BLaER1 (cell line): ENCODE measurements around the gene COL28A1.

Experiments
- H3K27ac ChIP-seq: shearing (Covaris generic); formaldehyde crosslinking; 2 replicates; pipeline ENCODE4 v1.8.1; 2022
- H3K27me3 ChIP-seq: shearing (Covaris generic); formaldehyde crosslinking; 2 replicates; pipeline ENCODE4 v1.8.1; 2022
- H3K36me3 ChIP-seq: shearing (Covaris generic); formaldehyde crosslinking; 2 replicates; pipeline ENCODE4 v1.8.1; 2022
- H3K4me1 ChIP-seq: shearing (Covaris generic); formaldehyde crosslinking; 2 replicates; pipeline ENCODE4 v1.8.1; 2022
- H3K4me2 ChIP-seq: shearing (Covaris generic); formaldehyde crosslinking; 2 replicates; pipeline ENCODE4 v1.8.1; 2022
- H3K4me3 ChIP-seq: shearing (Covaris generic); formaldehyde crosslinking; 2 replicates; pipeline ENCODE4 v1.8.1; 2022
- H3K9ac ChIP-seq: shearing (Covaris generic); formaldehyde crosslinking; 2 replicates; pipeline ENCODE4 v1.8.1; 2022
- H3K9me3 ChIP-seq: shearing (Covaris generic); formaldehyde crosslinking; 2 replicates; pipeline ENCODE4 v1.8.1; 2022
- H4K20me1 ChIP-seq: shearing (Covaris generic); formaldehyde crosslinking; 2 replicates; pipeline ENCODE4 v1.8.1; 2022
- Cebpa-rat ChIP-seq: shearing (Covaris generic); IDR thresholded peaks from 2 replicates; pipeline ENCODE4 v1.8.1; 2022

The COL28A1 gene

GRCh38 chr7:7535691-7536090 lies at the start of gene COL28A1:
Gene COL28A1, minus strand, starts transcription at chr7:7535873. Its CDS starts 2,998 bp downstream, at chr7:7532875.
- H3K4me3 ChIP-seq = no peak within 1 kb of the TSS
- H3K4me2 ChIP-seq = no peak within 1 kb of the TSS
- no peaks in the 10 kb centered on the region for H3K4me1 ChIP-seq
- no peaks in the 10 kb centered on the region for H3K36me3 ChIP-seq
- no peaks in the 10 kb centered on the region for H3K27me3 ChIP-seq
- no peaks in the 10 kb centered on the region for H4K20me1 ChIP-seq
- no peaks in the 10 kb centered on the region for H3K9me3 ChIP-seq
- no peak within 1 kb of the TSS for H3K27ac ChIP-seq
- no peak within 1 kb of the TSS for H3K9ac ChIP-seq
- no peak for TF ChIP-seq Cebpa-rat

DNA sequence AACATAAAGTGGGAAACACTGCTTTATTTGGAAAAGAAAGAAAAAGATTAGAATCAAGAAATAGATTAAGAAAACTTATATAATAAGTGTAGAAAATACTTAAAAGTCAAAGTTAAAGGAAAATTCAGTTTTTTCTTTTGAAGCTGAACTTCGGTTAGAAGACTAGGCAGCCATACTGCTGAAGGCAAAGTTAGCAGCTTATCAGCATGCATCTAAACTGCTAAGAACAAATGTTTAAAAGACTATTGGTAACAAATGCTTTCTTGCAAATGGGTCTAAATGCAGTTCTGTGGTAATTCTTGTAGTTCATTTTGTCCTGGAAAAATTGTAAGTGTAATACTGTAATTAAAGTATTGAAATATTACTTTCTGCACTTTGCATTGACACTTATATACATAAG lies 49.0 kb upstream of the COL28A1 start:
- no peaks in the 10 kb centered on the region for H3K9me3 ChIP-seq
- H4K20me1 ChIP-seq = no peaks in the 10 kb centered on the region
- H3K27me3 ChIP-seq = no peaks in the 10 kb centered on the region
- H3K27ac ChIP-seq = no peak overlapping the region
- no peaks in the 10 kb centered on the region for H3K4me1 ChIP-seq
- H3K4me2 ChIP-seq = no peak overlapping the region
- no peak overlapping the region for H3K4me3 ChIP-seq
- H3K9ac ChIP-seq = no peak overlapping the region
- TF ChIP-seq Cebpa-rat = no peak
- peaks cover 14% of the 10 kb centered on the region for H3K36me3 ChIP-seq

- Histone ChIP-seq H3K9ac (no peak overlapping the region), H3K9me3 (no peaks in the 10 kb centered on the region), H3K4me1 (no peaks in the 10 kb centered on the region), H4K20me1 (no peaks in the 10 kb centered on the region), H3K4me2 (no peak overlapping the region), H3K4me3 (no peak overlapping the region), H3K27ac (no peak overlapping the region), H3K27me3 (no peaks in the 10 kb centered on the region), H3K36me3 (peaks cover 19% of the 10 kb centered on the region)
- no peak for TF ChIP-seq Cebpa-rat
These were observed 48.1 kb upstream of the COL28A1 start for GRCh38 chr7:7583731-7584130.

DNA sequence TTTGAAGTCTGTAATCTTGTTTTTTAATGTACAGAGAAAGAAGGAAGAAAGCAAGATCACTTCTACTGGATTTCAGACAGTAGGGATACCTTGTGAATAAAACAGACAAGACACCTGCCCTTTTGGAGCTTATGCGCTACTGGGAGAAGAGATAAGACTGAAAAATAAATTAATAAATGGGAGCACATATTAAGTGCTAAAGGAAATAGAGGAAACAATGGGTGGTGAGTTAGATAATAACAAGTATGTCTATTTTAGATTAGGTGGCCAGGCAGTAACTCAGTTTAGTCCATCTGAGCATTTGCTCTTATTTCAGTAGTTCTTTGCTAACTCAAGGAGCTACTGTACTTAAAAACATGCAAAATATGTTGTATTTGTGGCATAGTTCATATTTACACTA lies 46.9 kb upstream of the COL28A1 start:
- Histone ChIP-seq H3K27ac (no peak overlapping the region), H3K9ac (no peak overlapping the region), H3K27me3 (no peaks in the 10 kb centered on the region), H3K36me3 (peaks cover 22% of the 10 kb centered on the region), H3K4me3 (no peak overlapping the region), H3K4me1 (peaks cover 7% of the 10 kb centered on the region), H3K4me2 (no peak overlapping the region), H3K9me3 (no peaks in the 10 kb centered on the region), H4K20me1 (no peaks in the 10 kb centered on the region)
- TF ChIP-seq Cebpa-rat = no peak

- no peak for TF ChIP-seq Cebpa-rat
- no peak overlapping the region for H3K27ac ChIP-seq
These were observed 46.0 kb upstream of the COL28A1 start for GRCh38 chr7:7581531-7582179.

DNA sequence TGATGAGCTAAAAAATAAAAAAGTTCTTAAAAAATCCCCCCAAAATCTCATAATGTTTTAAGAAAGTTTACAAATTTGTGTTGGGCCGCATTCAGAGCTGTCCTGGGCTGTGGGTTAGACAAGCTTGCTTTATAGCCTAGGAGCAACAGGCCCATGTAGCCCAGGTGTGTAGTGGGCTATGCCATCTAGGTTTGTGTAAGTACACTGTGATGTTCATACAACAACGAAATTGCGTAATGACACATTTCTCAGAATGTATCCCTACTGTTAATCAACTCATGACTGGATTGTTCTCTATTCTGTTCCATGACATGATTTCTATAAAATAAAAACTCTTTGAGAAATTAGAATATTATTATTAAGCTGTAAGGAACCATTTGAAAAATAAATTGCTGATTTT lies 44.0 kb upstream of the COL28A1 start:
- Histone ChIP-seq H3K27ac (no peak overlapping the region), H3K9me3 (no peaks in the 10 kb centered on the region), H3K4me1 (peaks cover 13% of the 10 kb centered on the region), H3K9ac (no peak overlapping the region), H3K4me2 (no peak overlapping the region), H3K27me3 (no peaks in the 10 kb centered on the region), H4K20me1 (no peaks in the 10 kb centered on the region), H3K36me3 (peaks cover 22% of the 10 kb centered on the region), H3K4me3 (no peak overlapping the region)
- TF ChIP-seq Cebpa-rat = no peak

More at GRCh38 chr7:7581531-7582179, 46.0 kb upstream of the COL28A1 start:
- no peak overlapping the region for H3K4me2 ChIP-seq
- H3K9ac ChIP-seq = no peak overlapping the region
- H3K4me1 ChIP-seq = peaks cover 13% of the 10 kb centered on the region
- no peaks in the 10 kb centered on the region for H3K27me3 ChIP-seq
- H3K9me3 ChIP-seq = no peaks in the 10 kb centered on the region
- peaks cover 22% of the 10 kb centered on the region for H3K36me3 ChIP-seq
- no peaks in the 10 kb centered on the region for H4K20me1 ChIP-seq
- H3K4me3 ChIP-seq = no peak overlapping the region

GRCh38 chr7:7577888-7578287 lies 42.2 kb upstream of the COL28A1 start:
- no peak overlapping the region for H3K9ac ChIP-seq
- H3K4me1 ChIP-seq = peaks cover 13% of the 10 kb centered on the region
- H4K20me1 ChIP-seq = no peaks in the 10 kb centered on the region
- H3K9me3 ChIP-seq = peaks cover 8% of the 10 kb centered on the region
- no peak overlapping the region for H3K4me3 ChIP-seq
- H3K4me2 ChIP-seq = peak overlapping the region; percentile 56
- TF ChIP-seq Cebpa-rat = no peak
- H3K27me3 ChIP-seq = no peaks in the 10 kb centered on the region
- no peak overlapping the region for H3K27ac ChIP-seq
- peaks cover 34% of the 10 kb centered on the region for H3K36me3 ChIP-seq

GRCh38 chr7:7576344-7576743 lies 40.7 kb upstream of the COL28A1 start:
- peaks cover 19% of the 10 kb centered on the region for H3K9me3 ChIP-seq
- H3K36me3 ChIP-seq = peaks cover 40% of the 10 kb centered on the region
- no peaks in the 10 kb centered on the region for H3K27me3 ChIP-seq
- H4K20me1 ChIP-seq = no peaks in the 10 kb centered on the region
- H3K9ac ChIP-seq = no peak overlapping the region
- no peak overlapping the region for H3K4me2 ChIP-seq
- TF ChIP-seq Cebpa-rat = no peak
- H3K4me1 ChIP-seq = peaks cover 13% of the 10 kb centered on the region
- H3K4me3 ChIP-seq = no peak overlapping the region
- H3K27ac ChIP-seq = no peak overlapping the region

DNA sequence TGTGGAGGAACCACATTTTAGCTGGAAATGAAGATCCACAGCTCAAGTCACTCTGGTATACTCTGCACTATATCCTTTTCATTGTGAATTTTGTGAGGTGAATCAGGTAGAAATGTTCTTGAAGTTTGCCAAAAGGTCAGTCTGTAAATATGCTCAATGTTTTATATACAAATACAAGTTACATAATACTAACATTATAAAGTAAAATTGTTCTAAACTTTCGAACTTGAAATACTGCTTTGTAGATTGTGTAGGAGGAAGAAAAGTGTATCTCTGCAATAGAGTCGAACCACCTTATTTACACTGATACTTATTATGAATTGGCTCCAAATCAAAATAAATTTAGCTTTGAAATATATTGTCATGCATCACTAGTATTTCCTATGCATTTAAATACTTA lies 38.0 kb upstream of the COL28A1 start:
- H4K20me1 ChIP-seq = no peaks in the 10 kb centered on the region
- H3K27ac ChIP-seq = no peak overlapping the region
- TF ChIP-seq Cebpa-rat = no peak
- peaks cover 48% of the 10 kb centered on the region for H3K36me3 ChIP-seq
- no peak overlapping the region for H3K4me2 ChIP-seq
- no peaks in the 10 kb centered on the region for H3K27me3 ChIP-seq
- H3K9ac ChIP-seq = no peak overlapping the region
- H3K9me3 ChIP-seq = peaks cover 33% of the 10 kb centered on the region
- H3K4me1 ChIP-seq = peaks cover 25% of the 10 kb centered on the region
- H3K4me3 ChIP-seq = no peak overlapping the region

DNA sequence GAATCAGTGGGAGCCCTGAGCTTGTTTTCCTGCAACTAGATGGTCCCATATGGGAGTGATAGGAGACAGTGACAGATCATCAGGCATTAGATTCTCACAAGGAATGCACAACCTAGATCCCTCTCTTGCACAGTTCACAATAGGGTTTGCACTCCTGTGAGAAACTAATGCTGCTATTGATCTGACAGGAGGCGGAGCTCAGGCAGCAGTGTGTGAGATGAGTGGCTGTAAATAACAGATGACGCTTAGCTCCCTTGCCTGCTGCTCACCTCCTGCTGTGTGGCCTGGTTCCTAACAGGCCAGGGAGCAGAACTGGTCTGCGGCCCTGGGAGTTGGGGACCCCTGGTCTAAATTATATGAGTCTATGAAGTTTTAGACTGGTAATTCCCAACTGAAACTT lies 34.9 kb upstream of the COL28A1 start:
- H3K9ac ChIP-seq = no peak overlapping the region
- peaks cover 46% of the 10 kb centered on the region for H3K36me3 ChIP-seq
- no peaks in the 10 kb centered on the region for H4K20me1 ChIP-seq
- H3K9me3 ChIP-seq = peaks cover 33% of the 10 kb centered on the region
- no peak for TF ChIP-seq Cebpa-rat
- H3K4me2 ChIP-seq = no peak overlapping the region
- no peak overlapping the region for H3K4me3 ChIP-seq
- H3K27me3 ChIP-seq = no peaks in the 10 kb centered on the region
- no peak overlapping the region for H3K27ac ChIP-seq
- peaks cover 30% of the 10 kb centered on the region for H3K4me1 ChIP-seq

DNA sequence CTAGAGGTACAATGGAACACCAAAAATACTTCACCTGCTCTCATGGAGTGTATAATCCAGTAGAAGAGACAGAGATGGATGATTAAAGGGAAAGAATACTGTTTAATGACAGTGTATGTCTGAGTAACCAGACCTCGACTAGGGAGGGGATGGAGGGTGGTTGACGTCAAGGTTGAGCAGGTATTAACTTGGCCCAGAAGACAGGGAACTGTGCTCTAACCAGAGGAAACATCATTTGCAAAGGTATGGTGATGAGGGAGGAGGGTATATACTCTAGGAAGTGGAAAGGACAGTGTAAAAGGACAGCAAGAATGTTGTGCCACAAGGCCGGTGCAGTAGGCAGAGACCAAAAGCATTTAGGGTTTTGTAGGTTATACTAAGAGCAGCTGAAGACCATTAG lies 33.9 kb upstream of the COL28A1 start:
- H3K9me3 ChIP-seq = peaks cover 33% of the 10 kb centered on the region
- peak overlapping the region; percentile 91 for H3K4me2 ChIP-seq
- H3K36me3 ChIP-seq = peaks cover 46% of the 10 kb centered on the region
- H3K4me1 ChIP-seq = peaks cover 30% of the 10 kb centered on the region
- no peak for TF ChIP-seq Cebpa-rat
- no peaks in the 10 kb centered on the region for H3K27me3 ChIP-seq
- no peaks in the 10 kb centered on the region for H4K20me1 ChIP-seq
- no peak overlapping the region for H3K9ac ChIP-seq
- peak overlapping the region; percentile 15; the same call in 1 of the 2 replicates for H3K27ac ChIP-seq
- no peak overlapping the region for H3K4me3 ChIP-seq
